ACC112 (cell line): ENCODE results near the gene BAG5.
"Not testable (repeated sequence)": the region's sequence is repeated elsewhere in the genome, so short reads cannot be mapped to it uniquely, and the experiment has no call there.

Experiments
- H2AFZ ChIP-seq: fragments of 200-600 bp; sonication (generic); one replicate; pipeline ENCODE4 v1.6.0; 2017; ENCODE audit warnings: antibody characterized with exemption, low read length; ENCODE audit not compliant: unreplicated experiment
- H3K27ac ChIP-seq: fragments of 200-600 bp; sonication (generic); 2 replicates; pipeline ENCODE4 v1.5.1; 2014; ENCODE audit warnings: low read depth, mild to moderate bottlenecking, antibody characterized with exemption, low read length, moderate library complexity
- H3K27me3 ChIP-seq: fragments of 200-600 bp; sonication (generic); 2 replicates; pipeline ENCODE4 v1.6.1; 2014; ENCODE audit warnings: mild to moderate bottlenecking, antibody characterized with exemption, low read length, moderate library complexity, mixed read lengths; ENCODE audit not compliant: insufficient read depth
- H3K36me3 ChIP-seq: fragments of 200-600 bp; sonication (generic); 2 replicates; pipeline ENCODE4 v1.6.1; 2016; ENCODE audit warnings: mild to moderate bottlenecking, antibody characterized with exemption, low read length, moderate library complexity, mixed read lengths; ENCODE audit not compliant: insufficient read depth
- H3K4me1 ChIP-seq: fragments of 200-600 bp; sonication (generic); one replicate; pipeline ENCODE4 v1.6.1; 2016; ENCODE audit warnings: low read length, mixed read lengths; ENCODE audit not compliant: insufficient read depth, unreplicated experiment, control insufficient read depth
- H3K4me3 ChIP-seq: fragments of 200-600 bp; sonication (generic); 2 replicates; pipeline ENCODE4 v1.5.1; 2014; ENCODE audit warnings: mild to moderate bottlenecking, low read depth, low read length
- H3K79me2 ChIP-seq: fragments of 200-600 bp; sonication (generic); one replicate; pipeline ENCODE4 v1.6.0; 2016; ENCODE audit warnings: low read length; ENCODE audit not compliant: control insufficient read depth, unreplicated experiment, insufficient read depth

The BAG5 gene

GRCh38 chr14:103527408-103528145, 34.9 kb downstream of the BAG5 start:
- Histone ChIP-seq H3K27me3 (peaks cover 13% of the 10 kb centered on the region), H2AFZ (no peak overlapping the region), H3K4me3 (peak overlapping the region; percentile 98), H3K79me2 (peaks cover 27% of the 10 kb centered on the region), H3K36me3 (peaks cover 3% of the 10 kb centered on the region; the same call in 1 of the 2 replicates), H3K27ac (peak overlapping the region; percentile 73), H3K4me1 (peaks cover 38% of the 10 kb centered on the region)

- Histone ChIP-seq H2AFZ (no peak overlapping the region), H3K4me3 (0 out of 2 replicates have a peak overlapping the region, but pooled peaks have one; percentile 34), H3K4me1 (peaks cover 38% of the 10 kb centered on the region), H3K36me3 (peaks cover 3% of the 10 kb centered on the region; the same call in 1 of the 2 replicates), H3K27ac (peak overlapping the region; percentile 73), H3K79me2 (peaks cover 27% of the 10 kb centered on the region), H3K27me3 (peaks cover 18% of the 10 kb centered on the region)
Measured at GRCh38 chr14:103526914-103527248, 35.6 kb downstream of the BAG5 start.

- Histone ChIP-seq H3K4me1 (peaks cover 38% of the 10 kb centered on the region), H2AFZ (no peak overlapping the region), H3K4me3 (no peak overlapping the region), H3K79me2 (peaks cover 25% of the 10 kb centered on the region), H3K27ac (peak overlapping the region; percentile 73; the same call in 1 of the 2 replicates), H3K27me3 (peaks cover 23% of the 10 kb centered on the region), H3K36me3 (peaks cover 3% of the 10 kb centered on the region; the same call in 1 of the 2 replicates)
Measured at GRCh38 chr14:103526247-103526913, 36.1 kb downstream of the BAG5 start.

- Histone ChIP-seq H3K79me2 (peaks cover 18% of the 10 kb centered on the region), H3K27me3 (peaks cover 23% of the 10 kb centered on the region), H3K4me1 (peaks cover 37% of the 10 kb centered on the region)
- H3K36me3 ChIP-seq, H3K27ac ChIP-seq, H2AFZ ChIP-seq, H3K4me3 ChIP-seq: not testable (repeated sequence)
Measured at GRCh38 chr14:103525430-103526246, 36.8 kb downstream of the BAG5 start.

- no peaks in the 10 kb centered on the region for H3K36me3 ChIP-seq
- H2AFZ ChIP-seq: no peak overlapping the region
- peaks cover 41% of the 10 kb centered on the region for H3K4me1 ChIP-seq
- no peak overlapping the region for H3K27ac ChIP-seq
- no peak overlapping the region for H3K4me3 ChIP-seq
- peaks cover 4% of the 10 kb centered on the region for H3K79me2 ChIP-seq
- peaks cover 23% of the 10 kb centered on the region for H3K27me3 ChIP-seq
Measured at GRCh38 chr14:103524002-103524935, 38.2 kb downstream of the BAG5 start.

GRCh38 chr14:103523575-103523954, 38.9 kb downstream of the BAG5 start:
- peaks cover 1% of the 10 kb centered on the region for H3K79me2 ChIP-seq
- 0 out of 2 replicates have a peak overlapping the region, but pooled peaks have one; percentile 84 for H3K4me3 ChIP-seq
- peaks cover 23% of the 10 kb centered on the region for H3K27me3 ChIP-seq
- H2AFZ ChIP-seq: no peak overlapping the region
- H3K27ac ChIP-seq: no peak overlapping the region
- H3K36me3 ChIP-seq: no peaks in the 10 kb centered on the region
- peaks cover 48% of the 10 kb centered on the region for H3K4me1 ChIP-seq

GRCh38 chr14:103522649-103523574, 39.5 kb downstream of the BAG5 start, which contains the start of gene CKB:
CKB (minus strand) TSS chr14:103522830; CDS start chr14:103522493, 337 bp downstream.
- Histone ChIP-seq H3K4me1 (peaks cover 42% of the 10 kb centered on the region), H3K36me3 (no peaks in the 10 kb centered on the region), H3K4me3 (peak within 1 kb of the TSS; percentile 84), H2AFZ (no peak within 1 kb of the TSS), H3K27me3 (peaks cover 23% of the 10 kb centered on the region), H3K79me2 (no peaks in the 10 kb centered on the region), H3K27ac (no peak within 1 kb of the TSS)

- Histone ChIP-seq H3K27ac (no peak overlapping the region), H3K36me3 (no peaks in the 10 kb centered on the region), H3K4me3 (peak overlapping the region; percentile 84), H2AFZ (no peak overlapping the region), H3K4me1 (peaks cover 35% of the 10 kb centered on the region), H3K79me2 (no peaks in the 10 kb centered on the region), H3K27me3 (peaks cover 23% of the 10 kb centered on the region)
Measured at GRCh38 chr14:103521951-103522563, 40.4 kb downstream of the BAG5 start.

- H3K79me2 ChIP-seq: no peaks in the 10 kb centered on the region
- no peak overlapping the region for H2AFZ ChIP-seq
- H3K36me3 ChIP-seq: no peaks in the 10 kb centered on the region
- H3K4me3 ChIP-seq: peak overlapping the region; percentile 84
- H3K4me1 ChIP-seq: peaks cover 30% of the 10 kb centered on the region
- no peak overlapping the region; the same call in 1 of the 2 replicates for H3K27ac ChIP-seq
- H3K27me3 ChIP-seq: peaks cover 23% of the 10 kb centered on the region
Measured at GRCh38 chr14:103521438-103521950, 41.0 kb downstream of the BAG5 start.
